Activated CD4-positive, alpha-beta T cell treated with anti-CD3 and anti-CD28 coated beads, Interleukin-2, amount 10 ng/mL, durations not matched to agents 7 days and 5 days (primary cell): ENCODE data around the gene SERPINA9. TPM values are rescaled to one million over a fixed set of nuclear protein-coding genes. Genes with fewer than 3 reads are reported as not detected.

Source experiments
- CTCF ChIA-PET: fragments of 350-600 bp; sonication (Branson Sonifier 250); formaldehyde crosslinking; loops from one replicate; lab custom pipeline; 2021; ENCODE audit warnings: antibody characterized with exemption; lab: Charles Lee
- POLR2A ChIA-PET: fragments of 350-600 bp; sonication (Branson Sonifier 250); formaldehyde crosslinking; loops from one replicate; lab custom pipeline; 2021; ENCODE audit warnings: antibody characterized with exemption; lab: Charles Lee
- DNase-seq: peaks from one replicate; pipeline ENCODE4 v3.0.0-alpha.2; 2020
- H3K27ac Mint-ChIP-seq: one replicate; pipeline ENCODE4 v1.8.0; 2021; ENCODE audit warnings: mild to moderate bottlenecking, moderate library complexity, mixed read lengths
- H3K27me3 Mint-ChIP-seq: one replicate; pipeline ENCODE4 v1.8.0; 2021; ENCODE audit warnings: mixed read lengths
- H3K36me3 Mint-ChIP-seq: one replicate; pipeline ENCODE4 v1.8.0; 2021; ENCODE audit warnings: low read depth, mixed read lengths
- H3K4me1 Mint-ChIP-seq: one replicate; pipeline ENCODE4 v1.8.0; 2021; ENCODE audit warnings: mixed read lengths
- H3K4me3 Mint-ChIP-seq: one replicate; pipeline ENCODE4 v1.8.0; 2021; ENCODE audit warnings: mild to moderate bottlenecking, moderate library complexity, mixed read lengths
- H3K9me3 Mint-ChIP-seq: one replicate; pipeline ENCODE4 v1.8.0; 2021; ENCODE audit warnings: mixed read lengths
- total RNA-seq, 2 experiments: library from RNA; stranded (reverse); gene quantifications; one replicate each; pipeline ENCODE4 v1.2.3, GENCODE V29; 2021

Gene SERPINA9
- total RNA-seq, 2 experiments from 2014 or later = not detected

- H3K9me3 Mint-ChIP-seq = peaks cover 3% of the 10 kb centered on the region
- no peak overlapping the region for H3K27ac Mint-ChIP-seq
- H3K27me3 Mint-ChIP-seq = no peaks in the 10 kb centered on the region
- no peaks in the 10 kb centered on the region for H3K36me3 Mint-ChIP-seq
- H3K4me1 Mint-ChIP-seq = no peaks in the 10 kb centered on the region
- DNase-seq = no peak
- CTCF ChIA-PET = no interaction called here
- H3K4me3 Mint-ChIP-seq = no peak overlapping the region
- POLR2A ChIA-PET = no interaction called here
Measured at GRCh38 chr14:94466706-94467370, 9.2 kb downstream of the SERPINA9 start.

- no peak overlapping the region for H3K27ac Mint-ChIP-seq
- H3K4me3 Mint-ChIP-seq = no peak overlapping the region
- H3K27me3 Mint-ChIP-seq = no peaks in the 10 kb centered on the region
- no peak for DNase-seq
- H3K4me1 Mint-ChIP-seq = peaks cover 4% of the 10 kb centered on the region
- H3K9me3 Mint-ChIP-seq = peaks cover 3% of the 10 kb centered on the region
- no peaks in the 10 kb centered on the region for H3K36me3 Mint-ChIP-seq
- CTCF ChIA-PET = no interaction called here
- POLR2A ChIA-PET = no interaction called here
Measured at GRCh38 chr14:94465042-94465441, 11.0 kb downstream of the SERPINA9 start.

- Mint-ChIP-seq H3K9me3 (peaks cover 3% of the 10 kb centered on the region), H3K27me3 (no peaks in the 10 kb centered on the region), H3K4me3 (no peak overlapping the region), H3K27ac (no peak overlapping the region), H3K36me3 (no peaks in the 10 kb centered on the region), H3K4me1 (peaks cover 4% of the 10 kb centered on the region)
- CTCF ChIA-PET = no interaction called here
- no peak for DNase-seq
- POLR2A ChIA-PET = no interaction called here
Measured at GRCh38 chr14:94464290-94464689, 11.7 kb downstream of the SERPINA9 start.

GRCh38 chr14:94462763-94463572 lies 13.0 kb downstream of the SERPINA9 start:
- no peak overlapping the region for H3K27ac Mint-ChIP-seq
- H3K9me3 Mint-ChIP-seq = peaks cover 3% of the 10 kb centered on the region
- CTCF ChIA-PET = no interaction called here
- H3K4me3 Mint-ChIP-seq = no peak overlapping the region
- POLR2A ChIA-PET = no interaction called here
- DNase-seq = no peak
- no peaks in the 10 kb centered on the region for H3K27me3 Mint-ChIP-seq
- no peaks in the 10 kb centered on the region for H3K36me3 Mint-ChIP-seq
- peaks cover 4% of the 10 kb centered on the region for H3K4me1 Mint-ChIP-seq

GRCh38 chr14:94462219-94462551 lies 13.8 kb downstream of the SERPINA9 start:
- H3K27me3 Mint-ChIP-seq = no peaks in the 10 kb centered on the region
- H3K4me1 Mint-ChIP-seq = peaks cover 4% of the 10 kb centered on the region
- no peak overlapping the region for H3K27ac Mint-ChIP-seq
- H3K4me3 Mint-ChIP-seq = no peak overlapping the region
- DNase-seq = no peak
- peaks cover 3% of the 10 kb centered on the region for H3K9me3 Mint-ChIP-seq
- ChIA-PET CTCF (interaction anchor here (1.5 kb wide), 1 partner anchor 24 kb away, joined by 3 read pairs; no protein-coding TSS in a partner anchor), POLR2A (no interaction called here)
- no peaks in the 10 kb centered on the region for H3K36me3 Mint-ChIP-seq

GRCh38 chr14:94461526-94462218 lies 14.3 kb downstream of the SERPINA9 start:
- DNase-seq = no peak
- CTCF ChIA-PET = interaction anchor here (1.5 kb wide), 1 partner anchor 25 kb away, joined by 3 read pairs; no protein-coding TSS in a partner anchor
- peaks cover 4% of the 10 kb centered on the region for H3K4me1 Mint-ChIP-seq
- H3K36me3 Mint-ChIP-seq = no peaks in the 10 kb centered on the region
- peaks cover under 1% of the 10 kb centered on the region for H3K27me3 Mint-ChIP-seq
- H3K4me3 Mint-ChIP-seq = no peak overlapping the region
- no peak overlapping the region for H3K27ac Mint-ChIP-seq
- POLR2A ChIA-PET = no interaction called here
- H3K9me3 Mint-ChIP-seq = peaks cover 3% of the 10 kb centered on the region

- no peak for DNase-seq
- no peak overlapping the region for H3K4me3 Mint-ChIP-seq
- H3K36me3 Mint-ChIP-seq = no peaks in the 10 kb centered on the region
- peaks cover 4% of the 10 kb centered on the region for H3K4me1 Mint-ChIP-seq
- POLR2A ChIA-PET = no interaction called here
- H3K27ac Mint-ChIP-seq = no peak overlapping the region
- CTCF ChIA-PET = interaction anchor here (1.5 kb wide), 1 partner anchor 25 kb away, joined by 3 read pairs; no protein-coding TSS in a partner anchor
- H3K27me3 Mint-ChIP-seq = peaks cover 7% of the 10 kb centered on the region
- H3K9me3 Mint-ChIP-seq = peaks cover 3% of the 10 kb centered on the region
Measured at GRCh38 chr14:94460631-94461416, 15.2 kb downstream of the SERPINA9 start.

GRCh38 chr14:94458558-94459205 lies 17.3 kb downstream of the SERPINA9 start:
- Mint-ChIP-seq H3K9me3 (peaks cover 3% of the 10 kb centered on the region), H3K4me1 (peaks cover 4% of the 10 kb centered on the region), H3K27ac (no peak overlapping the region), H3K27me3 (peaks cover 22% of the 10 kb centered on the region), H3K4me3 (no peak overlapping the region), H3K36me3 (no peaks in the 10 kb centered on the region)
- POLR2A ChIA-PET = no interaction called here
- CTCF ChIA-PET = interaction anchor here (1.5 kb wide), 1 partner anchor 27 kb away, joined by 3 read pairs; no protein-coding TSS in a partner anchor
- no peak for DNase-seq

- peaks cover 4% of the 10 kb centered on the region for H3K4me1 Mint-ChIP-seq
- H3K36me3 Mint-ChIP-seq = no peaks in the 10 kb centered on the region
- no peak overlapping the region for H3K27ac Mint-ChIP-seq
- H3K4me3 Mint-ChIP-seq = no peak overlapping the region
- peaks cover 3% of the 10 kb centered on the region for H3K9me3 Mint-ChIP-seq
- DNase-seq = no peak
- H3K27me3 Mint-ChIP-seq = peaks cover 26% of the 10 kb centered on the region
- CTCF ChIA-PET = interaction anchor here (1.5 kb wide), 1 partner anchor 28 kb away, joined by 3 read pairs; no protein-coding TSS in a partner anchor
- POLR2A ChIA-PET = no interaction called here
Measured at GRCh38 chr14:94458096-94458495, 17.9 kb downstream of the SERPINA9 start.

- peaks cover 4% of the 10 kb centered on the region for H3K4me1 Mint-ChIP-seq
- peaks cover 30% of the 10 kb centered on the region for H3K27me3 Mint-ChIP-seq
- H3K9me3 Mint-ChIP-seq = no peaks in the 10 kb centered on the region
- DNase-seq = no peak
- CTCF ChIA-PET = interaction anchor here (0.6 to 0.7 kb wide), 2 partner anchors 231 to 1046 kb away, joined by 3 read pairs; no protein-coding TSS in a partner anchor
- POLR2A ChIA-PET = no interaction called here
- no peaks in the 10 kb centered on the region for H3K36me3 Mint-ChIP-seq
- H3K4me3 Mint-ChIP-seq = no peak overlapping the region
- no peak overlapping the region for H3K27ac Mint-ChIP-seq
Measured at GRCh38 chr14:94455928-94456327, 20.1 kb downstream of the SERPINA9 start.

GRCh38 chr14:94451826-94452225 lies 24.2 kb downstream of the SERPINA9 start:
- POLR2A ChIA-PET = no interaction called here
- no peak for DNase-seq
- Mint-ChIP-seq H3K36me3 (no peaks in the 10 kb centered on the region), H3K27ac (no peak overlapping the region), H3K9me3 (no peaks in the 10 kb centered on the region), H3K4me1 (no peaks in the 10 kb centered on the region), H3K27me3 (peaks cover 34% of the 10 kb centered on the region), H3K4me3 (no peak overlapping the region)
- CTCF ChIA-PET = no interaction called here
